Right cardiac atrium (tissue), 5 donors: ENCODE data around the gene SYTL3. TPM values are rescaled to one million over a fixed set of nuclear protein-coding genes. Genes with fewer than 3 reads are reported as not detected.

Experiments
- ATAC-seq, 2 donors: fragments of 200-7000 bp; cut with Tn5 transposase; one replicate each; pipeline versions ENCODE4 v1.8.0 to v1.9.1; 2020; ENCODE audit warnings: moderate library complexity in 2 of 2, mild to moderate bottlenecking in 1 of 2
- DNase-seq, 3 donors: peaks; one replicate each; pipeline ENCODE4 v3.0.0-alpha.2; 2020
- H3K27ac ChIP-seq: one replicate; pipeline ENCODE4 v1.5.1; 2013; ENCODE audit warnings: mild to moderate bottlenecking, low read length, control low read depth, moderate library complexity
- H3K27me3 ChIP-seq: one replicate; pipeline ENCODE4 v1.6.1; 2013; ENCODE audit not compliant: control insufficient read depth, insufficient read depth
- H3K4me1 ChIP-seq: one replicate; pipeline ENCODE4 v1.6.1; 2013; ENCODE audit warnings: low read length; ENCODE audit not compliant: control insufficient read depth, insufficient read depth
- H3K4me3 ChIP-seq: one replicate; pipeline ENCODE4 v1.5.1; 2013; ENCODE audit warnings: low read length, control low read depth
- H3K9me3 ChIP-seq: one replicate; pipeline ENCODE4 v1.6.1; 2013; ENCODE audit warnings: low read length; ENCODE audit not compliant: control insufficient read depth
- WGBS: extraction: QIAGEN DNeasy Blood & Tissue Kit; methylation state at CpG from one replicate; pipeline ENCODE4 v1.1.7; 2013; 5-methylcytosine and 5-hydroxymethylcytosine counted together
- intact Hi-C, 4 donors: fragments of 100-400 bp; cut with DNase I; formaldehyde crosslinking; loops; one replicate each; pipeline versions ENCODE4 v1.11.0 to v1.14.0; 2022 to 2023
- polyA plus RNA-seq: library from polyadenylated mRNA; stranded (reverse); fragments of 200-250 nt; gene quantifications from one replicate; pipeline ENCODE4 v1.2.3, GENCODE V29; 2013
- total RNA-seq, 4 donors: library from RNA; stranded (reverse); fragmentation: NEBNext Ultra II Directional; extraction: Animal tissue kit (Norgen Biotek cat#: 25700); gene quantifications; one replicate each; pipeline ENCODE4 v1.2.1, GENCODE V29; 2021
- donor health status: healthy with polysubstance abuse.
- donor health status: DM: no; HTN: yes; CAD: no.
- donor health status: DM: no; HTN: no; CAD: no.
- donor health status: DM: no; HTN: yes; CAD: no; lungs with severe emphysema.
- donor health status: DM: yes; HTN: yes; CAD: no.

SYTL3 gene
- total and polyA plus RNA-seq, 5 donors: 5.0 to 10.4 (median 9.7) TPM

DNA sequence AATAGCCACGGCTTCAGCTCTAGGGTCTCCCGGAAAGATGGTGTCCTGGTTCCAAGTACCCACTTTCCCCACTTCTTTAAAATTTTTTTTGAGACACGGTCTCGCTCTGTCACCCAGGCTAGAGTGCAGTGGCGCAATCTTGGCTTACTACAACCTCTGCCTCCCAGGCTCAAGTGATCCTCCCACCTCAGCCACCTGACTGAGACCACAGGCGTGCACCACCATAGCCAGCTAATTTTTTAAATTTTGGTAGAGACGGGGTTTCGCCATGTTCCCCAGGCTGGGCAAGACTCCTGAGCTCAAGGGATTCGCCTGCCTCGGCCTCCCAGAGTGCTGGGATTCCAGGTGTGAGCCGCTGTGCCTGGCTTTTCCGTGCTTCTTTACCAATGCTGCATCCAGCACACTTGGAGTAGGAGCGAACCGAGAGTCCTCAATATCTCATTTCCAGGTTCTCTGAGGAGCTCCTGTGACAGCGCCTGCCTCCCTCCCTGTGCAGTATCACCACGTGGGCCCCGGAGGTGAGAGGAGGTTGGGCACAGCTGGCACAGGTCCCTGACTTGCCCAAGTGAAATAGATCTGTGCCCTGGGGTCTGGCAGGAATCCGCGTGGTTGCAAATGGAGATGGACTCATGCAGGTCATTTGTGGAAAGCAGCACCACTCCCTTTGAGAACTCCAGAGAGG is 132.0 kb downstream of the SYTL3 start:
- intact Hi-C loops: no loop called here
- 85% methylated on average over 19 of the region's 19 CpGs for WGBS
- ATAC-seq (peak in 1 of 2 donors; percentile 32), DNase-seq (no peak)
- Histone ChIP-seq H3K9me3 (no peaks in the 10 kb centered on the region), H3K4me1 (no peaks in the 10 kb centered on the region), H3K27ac (no peak overlapping the region), H3K4me3 (no peak overlapping the region), H3K27me3 (no peaks in the 10 kb centered on the region)

- DNase-seq (no peak), ATAC-seq (no peak)
- Histone ChIP-seq H3K4me1 (no peaks in the 10 kb centered on the region), H3K4me3 (no peak overlapping the region), H3K9me3 (no peaks in the 10 kb centered on the region), H3K27ac (no peak overlapping the region), H3K27me3 (no peaks in the 10 kb centered on the region)
- WGBS: 86% methylated on average over 11 of the region's 11 CpGs
- intact Hi-C loops: no loop called here
Observed at GRCh38 chr6:158782432-158783166, 132.7 kb downstream of the SYTL3 start.

- Histone ChIP-seq H3K27me3 (no peaks in the 10 kb centered on the region), H3K4me3 (no peak overlapping the region), H3K9me3 (no peaks in the 10 kb centered on the region), H3K4me1 (no peaks in the 10 kb centered on the region), H3K27ac (no peak overlapping the region)
- ATAC-seq (no peak), DNase-seq (no peak)
- intact Hi-C loops: no loop called here
- 74% methylated on average over 4 of the region's 4 CpGs for WGBS
Observed at GRCh38 chr6:158783167-158783450, 133.3 kb downstream of the SYTL3 start.

- DNase-seq: no peak
- intact Hi-C loops: no loop called here
- Histone ChIP-seq H3K27me3 (no peaks in the 10 kb centered on the region), H3K4me1 (no peaks in the 10 kb centered on the region), H3K9me3 (no peaks in the 10 kb centered on the region), H3K4me3 (no peak overlapping the region), H3K27ac (no peak overlapping the region)
- 95% methylated on average over 5 of the region's 5 CpGs for WGBS
- no peak for ATAC-seq
Observed at GRCh38 chr6:158783851-158784250, 134.0 kb downstream of the SYTL3 start.

DNA sequence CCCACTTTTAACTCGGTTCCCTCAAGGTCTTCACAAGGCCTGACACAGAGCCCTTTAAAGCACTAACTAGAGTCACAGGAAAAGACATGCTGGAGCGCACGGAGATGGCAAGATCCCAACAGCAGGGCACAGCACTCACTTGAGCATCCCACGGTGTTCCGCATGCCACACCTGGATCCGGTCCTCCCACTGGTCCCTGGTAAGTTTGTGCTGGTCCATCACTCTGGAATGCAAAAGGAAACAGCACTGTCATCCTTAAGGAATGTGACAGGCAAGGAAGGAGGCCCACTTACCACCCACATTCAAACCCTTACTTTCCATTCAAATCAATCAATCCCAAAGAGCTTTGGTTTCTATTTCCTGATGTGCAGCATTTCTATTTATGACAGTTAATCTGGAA is 134.7 kb downstream of the SYTL3 start:
- no peaks in the 10 kb centered on the region for H3K27me3 ChIP-seq
- H3K4me1 ChIP-seq: no peaks in the 10 kb centered on the region
- 80% methylated on average over 6 of the region's 6 CpGs for WGBS
- ATAC-seq (no peak), DNase-seq (no peak)
- intact Hi-C loops: no loop called here
- no peak overlapping the region for H3K27ac ChIP-seq
- no peaks in the 10 kb centered on the region for H3K9me3 ChIP-seq
- H3K4me3 ChIP-seq: no peak overlapping the region

DNA sequence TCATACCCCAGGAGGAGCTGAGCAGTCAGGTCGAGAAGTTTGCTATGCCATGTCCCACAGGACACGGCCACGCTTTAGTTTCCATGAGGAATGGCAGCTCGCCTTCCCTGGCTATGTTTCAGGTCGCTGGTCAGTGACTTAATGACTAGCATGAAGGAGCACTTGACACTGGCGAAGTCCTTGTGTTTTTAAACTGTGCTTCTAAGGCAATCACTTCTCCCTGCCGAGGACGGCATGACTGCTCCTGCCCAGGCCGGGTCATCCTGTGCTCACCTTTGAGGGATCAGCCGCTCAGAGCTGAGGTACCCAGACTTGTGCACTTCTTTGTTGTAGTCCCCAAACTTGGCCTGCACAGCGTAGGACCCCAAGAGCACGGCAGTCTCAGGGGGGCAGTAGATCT is 135.2 kb downstream of the SYTL3 start:
- WGBS: 94% methylated on average over 12 of the region's 12 CpGs
- no peak for ATAC-seq

DNA sequence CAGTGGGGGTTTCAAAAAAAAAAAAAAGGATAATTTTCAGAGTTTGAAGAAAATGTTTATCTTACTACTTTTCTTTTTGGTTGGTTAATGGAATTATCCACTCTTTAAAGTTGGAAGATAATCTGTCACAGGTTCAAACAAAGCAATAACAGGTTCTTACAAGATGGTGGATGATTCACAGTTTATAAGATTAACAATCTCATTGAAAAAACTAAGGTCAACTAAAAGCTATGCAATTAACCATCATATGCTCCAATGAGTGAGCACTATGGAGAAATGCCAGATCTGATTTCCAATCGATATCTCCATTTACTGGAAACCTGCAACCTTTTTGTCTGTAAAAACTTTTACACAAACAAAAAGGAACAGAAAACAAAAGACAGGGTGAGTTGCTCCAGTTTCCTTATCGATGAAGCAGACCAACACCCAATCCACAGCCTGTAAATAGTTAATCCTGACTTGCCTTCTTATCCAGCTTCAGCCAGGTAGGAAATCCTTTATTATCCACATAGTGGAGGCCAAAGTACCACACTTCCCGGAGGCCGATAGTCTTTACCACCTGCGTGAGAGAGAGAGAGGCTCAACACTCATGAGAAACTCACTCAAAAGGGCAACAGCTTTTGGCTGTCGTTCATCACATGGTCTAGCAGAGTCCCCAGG is 136.9 kb downstream of the SYTL3 start:
- whole genome bisulfite sequencing: 80% methylated on average over 6 of the region's 6 CpGs
- Histone ChIP-seq H3K4me1 (no peaks in the 10 kb centered on the region), H3K4me3 (no peak overlapping the region), H3K27ac (no peak overlapping the region), H3K27me3 (no peaks in the 10 kb centered on the region), H3K9me3 (no peaks in the 10 kb centered on the region)
- DNase-seq (no peak), ATAC-seq (no peak)
- intact Hi-C loops: no loop called here

More for the DNA sequence above, 135.2 kb downstream of the SYTL3 start:
- H3K4me3 ChIP-seq: no peak overlapping the region
- H3K27ac ChIP-seq: no peak overlapping the region
- H3K4me1 ChIP-seq: no peaks in the 10 kb centered on the region
- intact Hi-C loops: no loop called here
- H3K9me3 ChIP-seq: no peaks in the 10 kb centered on the region
- DNase-seq: no peak
- no peaks in the 10 kb centered on the region for H3K27me3 ChIP-seq

GRCh38 chr6:158787395-158787794 is 137.5 kb downstream of the SYTL3 start:
- H3K4me3 ChIP-seq: no peak overlapping the region
- no peaks in the 10 kb centered on the region for H3K4me1 ChIP-seq
- no peak overlapping the region for H3K27ac ChIP-seq
- DNase-seq: no peak
- no peak for ATAC-seq
- H3K9me3 ChIP-seq: no peaks in the 10 kb centered on the region
- intact Hi-C loops: no loop called here
- H3K27me3 ChIP-seq: no peaks in the 10 kb centered on the region
- 79% methylated on average over 6 of the region's 6 CpGs for WGBS

DNA sequence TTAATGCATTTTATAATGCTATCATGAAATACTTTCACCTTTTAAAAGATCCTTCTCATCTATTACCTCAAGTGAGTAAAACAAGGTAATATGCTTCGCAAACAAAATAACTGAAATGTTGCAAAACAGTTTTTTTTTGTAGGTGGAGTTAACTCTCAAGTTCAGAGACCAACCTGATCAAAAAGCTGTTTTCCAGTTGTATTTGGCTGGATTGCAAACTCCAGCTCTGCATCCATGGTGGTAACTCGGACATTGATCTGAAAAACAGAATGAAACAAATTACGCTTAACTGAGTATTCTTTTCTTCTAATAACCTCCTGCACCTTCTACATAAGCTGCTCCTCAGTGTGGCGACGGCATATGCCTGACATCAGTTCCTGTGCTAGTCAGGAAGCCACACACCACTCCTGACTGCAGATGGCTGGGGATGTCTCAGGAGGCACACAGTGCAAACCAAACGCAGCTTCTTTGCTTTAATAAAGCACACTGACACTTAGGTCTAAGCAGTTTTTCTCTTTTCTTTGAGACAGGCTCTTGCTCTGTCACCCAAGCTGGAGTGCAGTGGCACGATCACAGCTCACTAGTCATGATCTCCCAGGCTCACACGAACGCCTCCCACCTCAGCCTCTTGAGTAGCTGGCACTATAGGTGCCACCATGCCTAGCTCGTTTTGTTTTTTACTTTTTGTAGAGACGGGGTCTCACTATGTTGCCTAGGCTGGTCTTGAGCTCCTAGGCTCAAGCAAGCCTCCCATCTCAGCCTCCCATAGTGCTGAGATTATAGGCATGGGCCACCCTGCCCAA is 139.5 kb downstream of the SYTL3 start:
- no peak for DNase-seq
- Histone ChIP-seq H3K4me3 (no peak overlapping the region), H3K9me3 (no peaks in the 10 kb centered on the region), H3K27me3 (no peaks in the 10 kb centered on the region), H3K4me1 (peaks cover 2% of the 10 kb centered on the region), H3K27ac (no peak overlapping the region)
- ATAC-seq: peak in 1 of 2 donors; percentile 18
- intact Hi-C loops: no loop called here
- WGBS: 62% methylated on average over 11 of the region's 11 CpGs

DNA sequence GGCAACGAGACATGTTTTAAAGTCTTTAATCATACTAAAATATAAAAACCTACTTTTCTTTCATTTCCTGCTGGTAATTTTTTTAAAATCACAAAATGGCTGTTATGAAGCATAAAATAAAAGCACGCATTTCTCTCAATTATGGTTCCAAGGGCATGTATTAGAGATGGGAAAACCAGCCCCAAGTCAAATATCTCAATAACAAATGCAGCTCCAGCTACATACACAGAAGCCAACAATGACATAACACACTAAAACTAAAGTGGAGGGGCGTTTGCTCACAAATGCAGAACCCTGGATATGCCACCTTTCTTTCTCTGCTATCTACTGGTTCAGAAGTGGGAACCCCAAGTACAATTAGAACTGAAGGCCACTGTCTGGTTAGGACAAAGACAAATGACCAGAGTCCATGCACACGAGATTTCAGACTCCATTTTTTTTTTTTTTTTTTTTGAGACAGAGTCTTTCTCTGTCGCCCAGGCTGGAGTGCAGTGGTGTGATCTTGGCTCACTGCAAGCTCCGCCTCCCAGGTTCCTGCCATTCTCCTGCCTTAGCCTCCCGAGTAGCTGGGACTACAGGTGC is 141.5 kb downstream of the SYTL3 start:
- DNase-seq (no peak), ATAC-seq (no peak)
- Histone ChIP-seq H3K27ac (no peak overlapping the region), H3K4me1 (peaks cover 2% of the 10 kb centered on the region), H3K27me3 (no peaks in the 10 kb centered on the region), H3K9me3 (no peaks in the 10 kb centered on the region), H3K4me3 (no peak overlapping the region)
- 74% methylated on average over 7 of the region's 7 CpGs for WGBS
- intact Hi-C loops: no loop called here
